PC-3 (cell line): ENCODE data around the gene POLA1. TPM values are rescaled to one million over a fixed set of nuclear protein-coding genes. Genes with fewer than 3 reads are reported as not detected.

ENCODE experiments used
- ATAC-seq: fragments of 200-7000 bp; cut with Tn5 transposase; 2 replicates; pipeline ENCODE4 v1.9.1; 2020; ENCODE audit warnings: mild to moderate bottlenecking, moderate library complexity
- BruUV-seq: library from RNA; stranded (reverse); fragments of 400-500 nt; replicated peaks from 2 replicates; lab custom pipeline; 2021; lab: Mats Ljungman, UMichigan
- CTCF ChIA-PET: fragments of 300-600 bp; sonication (Branson Sonifier 250); formaldehyde crosslinking; loops from one replicate; lab custom pipeline; 2022; ENCODE audit warnings: antibody characterized with exemption; lab: Charles Lee
- POLR2A ChIA-PET: fragments of 300-600 bp; sonication (Branson Sonifier 250); formaldehyde crosslinking; loops from one replicate; lab custom pipeline; 2022; ENCODE audit warnings: antibody characterized with exemption; ENCODE audit not compliant: unreplicated experiment; lab: Charles Lee
- DNase-seq: peaks from one replicate; pipeline ENCODE4 v3.0.0-alpha.2; 2015
- H2AFZ ChIP-seq: fragments of 300-600 bp; sonication (generic); 2 replicates; pipeline ENCODE4 v1.6.0; 2016; ENCODE audit warnings: antibody characterized with exemption, low read length
- H3F3A ChIP-seq: fragments of 300-600 bp; sonication (generic); one replicate; pipeline ENCODE4 v1.6.0; 2017; ENCODE audit warnings: antibody characterized with exemption, low read length, control low read depth, mild to moderate bottlenecking; ENCODE audit not compliant: unreplicated experiment
- H3K27ac ChIP-seq: fragments of 300-600 bp; sonication (generic); 2 replicates; pipeline ENCODE4 v1.5.1; 2016; ENCODE audit warnings: mild to moderate bottlenecking, low read length
- H3K27me3 ChIP-seq: fragments of 300-600 bp; sonication (generic); 2 replicates; pipeline ENCODE4 v1.6.1; 2016; ENCODE audit warnings: low read length, mixed read lengths
- H3K36me3 ChIP-seq: fragments of 300-600 bp; sonication (generic); 2 replicates; pipeline ENCODE4 v1.6.1; 2016; ENCODE audit warnings: low read depth, mixed run types, low read length, mixed read lengths
- H3K4me1 ChIP-seq: fragments of 300-600 bp; sonication (generic); 2 replicates; pipeline ENCODE4 v1.5.1; 2016; ENCODE audit warnings: low read length; ENCODE audit not compliant: insufficient read depth
- H3K4me2 ChIP-seq: fragments of 300-600 bp; sonication (generic); 2 replicates; pipeline ENCODE4 v1.6.0; 2016; ENCODE audit warnings: low read length
- H3K4me3 ChIP-seq: fragments of 300-600 bp; sonication (generic); 2 replicates; pipeline ENCODE4 v1.5.1; 2016; ENCODE audit warnings: mild to moderate bottlenecking, low read length, mixed read lengths
- H3K79me2 ChIP-seq: fragments of 300-600 bp; sonication (generic); 2 replicates; pipeline ENCODE4 v1.6.1; 2017; ENCODE audit warnings: low read length, mixed read lengths
- H3K9ac ChIP-seq: fragments of 300-600 bp; sonication (generic); 2 replicates; pipeline ENCODE4 v1.6.0; 2016; ENCODE audit warnings: mild to moderate bottlenecking, low read length
- H3K9me2 ChIP-seq: fragments of 300-600 bp; sonication (generic); replicated peaks from 2 replicates; pipeline ENCODE4 v1.6.1; 2016; ENCODE audit warnings: mixed run types, low read length, mixed read lengths
- H3K9me3 ChIP-seq: fragments of 300-600 bp; sonication (generic); 2 replicates; pipeline ENCODE4 v1.6.1; 2016; ENCODE audit warnings: low read length, mixed read lengths
- H4K20me1 ChIP-seq: fragments of 300-600 bp; sonication (generic); 2 replicates; pipeline ENCODE4 v1.6.1; 2016; ENCODE audit warnings: low read length, mixed read lengths
- EZH2 ChIP-seq: fragments of 300-600 bp; sonication (generic); IDR thresholded peaks from one replicate; pipeline ENCODE4 v1.6.1; 2017; ENCODE audit warnings: antibody characterized with exemption, mild to moderate bottlenecking, low read length; ENCODE audit not compliant: unreplicated experiment
- EZH2phosphoT487 ChIP-seq: fragments of 300-600 bp; sonication (generic); IDR thresholded peaks from 2 replicates; pipeline ENCODE4 v1.6.1; 2018; ENCODE audit warnings: mild to moderate bottlenecking, antibody characterized with exemption, low read length, borderline replicate concordance
- intact Hi-C: fragments of 100-400 bp; cut with micrococcal nuclease; formaldehyde crosslinking; loops from 2 replicates; pipeline ENCODE4 v1.9.0; 2023
- total RNA-seq: library from RNA; depleted of rRNA; stranded (reverse); fragments of >200 nt; gene quantifications from 2 replicates; pipeline ENCODE4 v1.2.3, GENCODE V29; 2014
- TF ChIP-seq, protein P1 (sequence below): fragments of 300-600 bp; sonication (generic); conservative IDR thresholded peaks from 2 replicates; pipeline ENCODE4 v1.5.1; 2017; ENCODE audit warnings: antibody characterized with exemption, low read depth, mild to moderate bottlenecking, low read length

The POLA1 gene
- total RNA-seq, 1 experiment from 2014 or later = 19.6 TPM

DNA sequence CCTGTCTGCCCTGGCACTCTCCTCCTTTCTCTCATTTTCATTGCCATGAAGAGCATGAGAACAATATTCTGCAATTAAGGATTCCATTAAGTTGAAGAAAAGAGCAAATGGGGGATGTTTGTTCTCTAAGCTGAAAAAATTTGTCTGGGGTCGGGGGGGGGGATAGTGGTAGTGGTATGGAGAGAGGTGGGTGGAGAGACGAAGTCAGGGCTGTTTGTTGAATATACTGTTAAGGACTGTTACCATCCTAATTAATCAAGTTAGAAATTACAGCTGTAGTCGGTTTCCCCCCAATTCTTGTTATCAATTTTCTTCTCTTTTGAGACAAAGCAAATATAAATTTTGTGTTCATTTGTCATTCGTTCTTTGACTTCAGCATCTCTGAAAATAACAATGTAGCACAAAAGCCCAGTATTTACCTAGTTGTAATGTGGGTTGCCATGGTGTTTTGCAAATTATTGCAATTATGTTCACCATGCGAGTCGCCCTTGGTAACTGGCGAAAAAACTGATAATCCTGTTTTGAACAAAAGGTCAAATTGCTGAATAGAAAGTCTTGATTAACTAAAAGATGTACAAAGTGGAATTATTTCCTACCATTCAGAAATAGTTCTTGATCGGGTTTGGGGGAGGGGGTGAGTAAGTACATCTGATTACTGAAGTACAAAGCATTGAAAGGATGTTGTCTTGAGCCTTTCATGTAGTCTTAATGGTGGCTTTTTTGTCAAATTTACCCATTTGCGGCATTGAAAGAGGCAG is 183.0 kb downstream of the POLA1 start:
- H3K4me2 ChIP-seq = no peak overlapping the region
- no TSS peak for BruUV-seq
- CTCF ChIA-PET = no interaction called here
- peaks cover 18% of the 10 kb centered on the region for H3K4me1 ChIP-seq
- H3K4me3 ChIP-seq = no peak overlapping the region
- peak overlapping the region; percentile 80 for H3K27ac ChIP-seq
- H3K79me2 ChIP-seq = no peaks in the 10 kb centered on the region
- no peak for TF ChIP-seq EZH2
- no peak for TF ChIP-seq EZH2phosphoT487
- TF ChIP-seq, protein P1, sequence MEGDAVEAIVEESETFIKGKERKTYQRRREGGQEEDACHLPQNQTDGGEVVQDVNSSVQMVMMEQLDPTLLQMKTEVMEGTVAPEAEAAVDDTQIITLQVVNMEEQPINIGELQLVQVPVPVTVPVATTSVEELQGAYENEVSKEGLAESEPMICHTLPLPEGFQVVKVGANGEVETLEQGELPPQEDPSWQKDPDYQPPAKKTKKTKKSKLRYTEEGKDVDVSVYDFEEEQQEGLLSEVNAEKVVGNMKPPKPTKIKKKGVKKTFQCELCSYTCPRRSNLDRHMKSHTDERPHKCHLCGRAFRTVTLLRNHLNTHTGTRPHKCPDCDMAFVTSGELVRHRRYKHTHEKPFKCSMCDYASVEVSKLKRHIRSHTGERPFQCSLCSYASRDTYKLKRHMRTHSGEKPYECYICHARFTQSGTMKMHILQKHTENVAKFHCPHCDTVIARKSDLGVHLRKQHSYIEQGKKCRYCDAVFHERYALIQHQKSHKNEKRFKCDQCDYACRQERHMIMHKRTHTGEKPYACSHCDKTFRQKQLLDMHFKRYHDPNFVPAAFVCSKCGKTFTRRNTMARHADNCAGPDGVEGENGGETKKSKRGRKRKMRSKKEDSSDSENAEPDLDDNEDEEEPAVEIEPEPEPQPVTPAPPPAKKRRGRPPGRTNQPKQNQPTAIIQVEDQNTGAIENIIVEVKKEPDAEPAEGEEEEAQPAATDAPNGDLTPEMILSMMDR = no peak
- no peaks in the 10 kb centered on the region for H4K20me1 ChIP-seq
- POLR2A ChIA-PET = no interaction called here
- H3K36me3 ChIP-seq = no peaks in the 10 kb centered on the region
- DNase-seq (no peak), ATAC-seq (no peak)
- no peaks in the 10 kb centered on the region for H3F3A ChIP-seq
- H3K9ac ChIP-seq = no peak overlapping the region
- no peaks in the 10 kb centered on the region for H3K9me2 ChIP-seq
- no peak overlapping the region for H2AFZ ChIP-seq
- no peaks in the 10 kb centered on the region for H3K27me3 ChIP-seq
- intact Hi-C loops = no loop called here
- H3K9me3 ChIP-seq = no peaks in the 10 kb centered on the region

DNA sequence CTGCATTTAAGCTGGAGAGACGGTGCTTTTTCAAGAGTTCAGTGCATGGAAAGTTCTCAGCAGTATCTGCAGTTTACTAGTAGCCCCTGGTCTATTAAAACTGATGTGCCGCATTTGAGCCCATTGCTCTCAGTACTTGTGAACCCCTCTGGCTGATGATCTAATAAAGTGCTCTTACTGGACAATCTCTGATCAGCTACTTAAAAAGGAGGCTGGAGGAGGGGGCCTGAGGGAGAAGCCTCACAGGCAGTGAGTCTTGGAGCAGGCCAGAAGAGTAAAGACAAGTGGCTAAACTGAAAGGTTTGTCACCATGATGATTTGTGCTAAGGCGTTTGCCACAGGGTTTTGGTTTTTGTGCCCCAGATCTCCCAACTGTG is 183.6 kb downstream of the POLA1 start:
- CTCF ChIA-PET = no interaction called here
- peak overlapping the region; percentile 69 for H3K9ac ChIP-seq
- intact Hi-C loops = no loop called here
- H3K79me2 ChIP-seq = no peaks in the 10 kb centered on the region
- no peak for TF ChIP-seq EZH2phosphoT487
- TF ChIP-seq, protein P1 = no peak
- TF ChIP-seq EZH2 = no peak
- no peaks in the 10 kb centered on the region for H3K36me3 ChIP-seq
- H3K27me3 ChIP-seq = no peaks in the 10 kb centered on the region
- no peak overlapping the region for H3K4me3 ChIP-seq
- peaks cover 18% of the 10 kb centered on the region for H3K4me1 ChIP-seq
- ATAC-seq (no peak), DNase-seq (no peak)
- H3F3A ChIP-seq = no peaks in the 10 kb centered on the region
- H3K4me2 ChIP-seq = peak overlapping the region; percentile 70; the same call in 1 of the 2 replicates
- POLR2A ChIA-PET = no interaction called here
- peak overlapping the region; percentile 80 for H3K27ac ChIP-seq
- H3K9me3 ChIP-seq = no peaks in the 10 kb centered on the region
- no TSS peak for BruUV-seq
- H4K20me1 ChIP-seq = no peaks in the 10 kb centered on the region
- H3K9me2 ChIP-seq = no peaks in the 10 kb centered on the region
- H2AFZ ChIP-seq = no peak overlapping the region
